IMR-90 (cell line): Measurements from ENCODE around the gene FAM89B. TPM values are rescaled to one million over a fixed set of nuclear protein-coding genes. Genes with fewer than 3 reads are reported as not detected.
A peak's percentile ranks its signal among the peaks of the same experiment; 100 is the strongest.

Experiments used
- ATAC-seq: fragments of 200-7000 bp; cut with Tn5 transposase; 2 replicates; pipeline ENCODE4 v1.9.1; 2020; ENCODE audit warnings: low read depth, mild to moderate bottlenecking, moderate library complexity
- BruUV-seq: library from RNA; stranded (reverse); fragments of 400-500 nt; replicated peaks from 2 replicates; lab custom pipeline; 2021; lab: Mats Ljungman, UMichigan
- CTCF ChIA-PET: fragments of 300-600 bp; formaldehyde crosslinking; extraction: SDS; loops from one replicate; lab custom pipeline; 2021; ENCODE audit warnings: antibody characterized with exemption; lab: Yijun Ruan, JAX
- POLR2A ChIA-PET: fragments of 300-600 bp; sonication (Branson Sonifier 250); formaldehyde crosslinking; loops from one replicate; lab custom pipeline; 2022; ENCODE audit warnings: antibody characterized with exemption; ENCODE audit not compliant: unreplicated experiment; lab: Charles Lee
- DNase-seq: peaks from one replicate; pipeline ENCODE4 v3.0.0; 2013
- H2AFZ ChIP-seq: replicated peaks from 2 replicates; pipeline ENCODE3; 2013; ENCODE audit warnings: low read length, mild to moderate bottlenecking; ENCODE audit not compliant: poor library complexity
- H2AK5ac ChIP-seq: 2 replicates; pipeline ENCODE4 v1.6.1; 2013; ENCODE audit warnings: low read depth, low read length, inconsistent platforms
- H2AK9ac ChIP-seq: replicated peaks from 2 replicates; pipeline ENCODE3; 2013; ENCODE audit warnings: mild to moderate bottlenecking, low read depth, low read length, moderate library complexity; ENCODE audit not compliant: poor library complexity
- H2BK120ac ChIP-seq: 2 replicates; pipeline ENCODE4 v1.6.1; 2013; ENCODE audit warnings: low read depth, low read length, inconsistent platforms
- H2BK15ac ChIP-seq: 3 replicates; pipeline ENCODE4 v1.6.1; 2013; ENCODE audit warnings: low read depth, low read length, inconsistent platforms
- H2BK20ac ChIP-seq: 2 replicates; pipeline ENCODE4 v1.6.1; 2013; ENCODE audit warnings: low read depth, mild to moderate bottlenecking, inconsistent platforms, low read length, moderate library complexity
- H2BK5ac ChIP-seq: 2 replicates; pipeline ENCODE4 v1.6.1; 2013; ENCODE audit warnings: mild to moderate bottlenecking, low read depth, low read length, inconsistent platforms; ENCODE audit not compliant: poor library complexity, severe bottlenecking
- H3K14ac ChIP-seq: replicated peaks from 2 replicates; pipeline ENCODE4 v1.6.1; 2013; ENCODE audit warnings: low read depth, low read length, inconsistent platforms
- H3K18ac ChIP-seq: 2 replicates; pipeline ENCODE4 v1.6.1; 2013; ENCODE audit warnings: low read depth, low read length, control low read depth
- H3K23ac ChIP-seq: 2 replicates; pipeline ENCODE4 v1.6.1; 2013; ENCODE audit warnings: low read depth, low read length, inconsistent platforms
- H3K27ac ChIP-seq: 2 replicates; pipeline ENCODE4 v1.5.1; 2013; ENCODE audit warnings: mild to moderate bottlenecking, control low read depth, low read length; ENCODE audit not compliant: insufficient read depth
- H3K27me3 ChIP-seq: 2 replicates; pipeline ENCODE4 v1.6.1; 2013; ENCODE audit warnings: low read length; ENCODE audit not compliant: control insufficient read depth, insufficient read depth
- H3K36me3 ChIP-seq: 2 replicates; pipeline ENCODE4 v1.6.1; 2013; ENCODE audit warnings: low read length, mixed read lengths; ENCODE audit not compliant: control insufficient read depth, insufficient read depth
- H3K4ac ChIP-seq: 2 replicates; pipeline ENCODE4 v1.6.1; 2013; ENCODE audit warnings: low read depth, low read length, inconsistent platforms
- H3K4me1 ChIP-seq: 2 replicates; pipeline ENCODE4 v1.6.1; 2013; ENCODE audit warnings: low read length, mixed read lengths; ENCODE audit not compliant: control insufficient read depth, insufficient read depth
- H3K4me2 ChIP-seq: 2 replicates; pipeline ENCODE4 v1.6.1; 2013; ENCODE audit warnings: low read depth, mild to moderate bottlenecking, control low read depth, low read length, moderate library complexity
- H3K4me3 ChIP-seq: 2 replicates; pipeline ENCODE4 v1.5.1; 2013; ENCODE audit warnings: low read depth, mild to moderate bottlenecking, control low read depth, low read length, moderate library complexity; ENCODE audit not compliant: insufficient read depth
- H3K56ac ChIP-seq: 2 replicates; pipeline ENCODE4 v1.6.1; 2013; ENCODE audit warnings: low read length, inconsistent platforms; ENCODE audit not compliant: insufficient read depth; ENCODE audit errors: extremely low read depth
- H3K79me1 ChIP-seq, 2 experiments: 2 replicates each; pipeline ENCODE4 v1.6.1; 2013; ENCODE audit warnings: low read length in 2 of 2, inconsistent platforms in 1 of 2, low read depth in 1 of 2
- H3K9ac ChIP-seq: 2 replicates; pipeline ENCODE4 v1.6.1; 2013; ENCODE audit warnings: low read depth, low read length, control low read depth
- H3K9me1 ChIP-seq: 2 replicates; pipeline ENCODE4 v1.6.1; 2013; ENCODE audit warnings: low read length, inconsistent platforms; ENCODE audit not compliant: insufficient read depth
- H3K9me3 ChIP-seq: 2 replicates; pipeline ENCODE4 v1.6.1; 2013; ENCODE audit warnings: low read length; ENCODE audit not compliant: control insufficient read depth, insufficient read depth
- H4K20me1 ChIP-seq: 2 replicates; pipeline ENCODE4 v1.6.1; 2013; ENCODE audit warnings: low read length, inconsistent platforms; ENCODE audit not compliant: insufficient read depth
- H4K5ac ChIP-seq: 2 replicates; pipeline ENCODE4 v1.6.1; 2013; ENCODE audit warnings: mild to moderate bottlenecking, low read depth, low read length, control low read depth
- H4K8ac ChIP-seq, 2 experiments: 2 replicates each; pipeline ENCODE4 v1.6.1; 2013; ENCODE audit warnings: low read depth in 2 of 2, low read length in 2 of 2, control low read depth in 1 of 2, inconsistent platforms in 1 of 2
- H4K91ac ChIP-seq: 2 replicates; pipeline ENCODE4 v1.6.1; 2013; ENCODE audit warnings: low read depth, low read length, inconsistent platforms; ENCODE audit not compliant: insufficient read depth
- CEBPB ChIP-seq: IDR thresholded peaks from 2 replicates; pipeline ENCODE4 v1.6.1; 2012; ENCODE audit warnings: low read depth, low read length, improper control_type of control experiment
- CHD1 ChIP-seq: IDR thresholded peaks from 2 replicates; pipeline ENCODE4 v1.6.1; 2012; ENCODE audit warnings: low read depth, low read length, improper control_type of control experiment
- FOS ChIP-seq: fragments of 150-350 bp; IDR thresholded peaks from 2 replicates; pipeline ENCODE4 v1.6.1; 2016; ENCODE audit warnings: low read depth, low read length
- POLR2A ChIP-seq: IDR thresholded peaks from 2 replicates; pipeline ENCODE4 v1.6.1; 2012; ENCODE audit warnings: mild to moderate bottlenecking, low read depth, low read length
- WGBS, 2 experiments: methylation state at CpG; one replicate each; pipeline versions ENCODE4 v1.1.5 to v1.1.7; 2013; ENCODE audit warnings: missing lambda C conversion rate in 2 of 2; ENCODE audit not compliant: insufficient read length in 1 of 2; ENCODE audit errors: extremely low coverage in 2 of 2; 5-methylcytosine and 5-hydroxymethylcytosine counted together
- dilution Hi-C: fragments of 300-500 bp; cut with HindIII; formaldehyde crosslinking; loops from one replicate; pipeline ENCODE4 v1.14.3; 2018; ENCODE audit warnings: low sequenced_read_pairs; ENCODE audit not compliant: unreplicated experiment
- in situ Hi-C: fragments of 300-500 bp; cut with MboI; formaldehyde crosslinking; loops from 3 replicates; pipeline ENCODE4 v1.14.3; 2019; ENCODE audit warnings: low sequenced_read_pairs, inconsistent platforms, mixed read lengths
- intact Hi-C: fragments of 100-400 bp; cut with micrococcal nuclease; formaldehyde crosslinking; loops from 2 replicates; pipeline ENCODE4 v1.10.0; 2022
- polyA plus RNA-seq, 3 experiments: library from polyadenylated mRNA; depleted of rRNA; stranded (reverse); fragments of >200 nt; gene quantifications; 2 replicates each; pipeline ENCODE4 v1.2.3, GENCODE V29; 2012; ENCODE audit warnings: low replicate concordance in 1 of 3
- total RNA-seq: library from RNA; depleted of rRNA; stranded (reverse); fragments of >200 nt; gene quantifications from 2 replicates; pipeline ENCODE4 v1.2.3, GENCODE V29; 2012
- TF ChIP-seq, protein P1 (sequence below): fragments of 150-350 bp; IDR thresholded peaks from 2 replicates; pipeline ENCODE4 v1.6.1; 2017; ENCODE audit warnings: mild to moderate bottlenecking, antibody characterized with exemption, low read length, low read depth

Gene FAM89B
- total and polyA plus RNA-seq, 2 of the 4 experiments (the other 2 are of a cell fraction), result 12.0 to 65.5 TPM

DNA sequence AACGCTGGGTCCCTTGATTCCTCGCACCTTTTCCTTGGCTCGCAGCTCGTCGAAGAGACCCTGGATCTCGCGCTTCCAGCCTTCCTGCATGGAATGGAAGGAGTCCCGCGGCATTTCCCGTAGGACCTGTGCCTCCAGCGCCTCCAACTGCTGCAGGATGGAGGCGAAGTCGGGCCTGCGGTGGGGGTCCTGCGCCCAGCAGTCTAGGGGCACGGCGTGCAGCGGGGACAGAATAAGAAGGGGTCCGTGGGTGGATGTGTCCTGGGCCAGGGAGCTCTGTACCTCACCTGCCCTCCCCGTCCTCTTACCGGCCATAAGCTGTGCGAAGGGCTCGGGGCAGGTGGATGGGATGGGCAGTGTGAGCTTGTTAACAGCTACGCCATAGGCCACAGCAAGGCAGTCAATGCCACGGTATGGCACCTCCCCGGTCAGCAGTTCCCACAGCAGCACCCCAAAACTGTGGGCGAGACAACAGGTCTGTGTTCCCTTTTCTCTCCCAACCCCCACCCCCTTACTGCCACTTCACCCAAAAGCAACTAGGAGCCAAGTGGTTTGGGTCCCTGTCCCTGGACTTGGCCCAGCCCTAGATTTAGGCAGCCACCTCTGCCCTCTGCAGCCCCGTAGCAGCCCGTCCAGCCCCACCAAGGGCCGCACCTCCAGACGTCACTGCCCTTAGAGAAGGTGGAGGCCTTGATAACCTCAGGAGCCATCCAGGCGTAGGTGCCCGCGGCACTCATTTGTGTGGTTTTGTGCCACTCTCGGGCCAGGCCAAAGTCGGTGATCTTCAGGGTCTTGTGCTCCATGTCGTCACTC, 35.5 kb downstream of the FAM89B start:
- intact Hi-C loops (loop anchor here (5.0 kb wide), 1 partner anchor 36 kb away; the partner anchor contains the start of genes FAM89B and ZNRD2), in situ Hi-C loops (no loop called here), dilution Hi-C loops (no loop called here)
- peaks cover 41% of the 10 kb centered on the region for H3K36me3 ChIP-seq
- H2AFZ ChIP-seq, result peak overlapping the region; percentile 61
- H3K4me2 ChIP-seq, result peak overlapping the region; percentile 74
- no peak overlapping the region for H3K4ac ChIP-seq
- 0 out of 2 replicates have a peak, but pooled peaks cover 9% of the 10 kb centered on the region for H3K9me1 ChIP-seq
- H3K23ac ChIP-seq, result no peak overlapping the region
- peak overlapping the region; percentile 73 for H2AK9ac ChIP-seq
- H2BK120ac ChIP-seq, result no peak overlapping the region
- H3K9me3 ChIP-seq, result no peaks in the 10 kb centered on the region
- H3K4me3 ChIP-seq, result no peak overlapping the region
- H3K9ac ChIP-seq, result no peak overlapping the region
- H4K5ac ChIP-seq, result no peak overlapping the region
- ATAC-seq, result no peak
- no peak overlapping the region for H3K27ac ChIP-seq
- no peak overlapping the region for H3K14ac ChIP-seq
- TF ChIP-seq CHD1 (no peak), CEBPB (no peak), FOS (no peak), POLR2A (no peak)
- TF ChIP-seq, protein P1, sequence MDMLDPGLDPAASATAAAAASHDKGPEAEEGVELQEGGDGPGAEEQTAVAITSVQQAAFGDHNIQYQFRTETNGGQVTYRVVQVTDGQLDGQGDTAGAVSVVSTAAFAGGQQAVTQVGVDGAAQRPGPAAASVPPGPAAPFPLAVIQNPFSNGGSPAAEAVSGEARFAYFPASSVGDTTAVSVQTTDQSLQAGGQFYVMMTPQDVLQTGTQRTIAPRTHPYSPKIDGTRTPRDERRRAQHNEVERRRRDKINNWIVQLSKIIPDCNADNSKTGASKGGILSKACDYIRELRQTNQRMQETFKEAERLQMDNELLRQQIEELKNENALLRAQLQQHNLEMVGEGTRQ, result no peak
- H4K8ac ChIP-seq, result no peak overlapping the region
- H3K27me3 ChIP-seq, result no peaks in the 10 kb centered on the region
- no peak overlapping the region for H4K91ac ChIP-seq
- 77% methylated on average over 10 of the region's 37 CpGs; no CpG with 5 or more reads in 1 of the 2 experiments for WGBS, 2 experiments
- POLR2A ChIA-PET, result interaction anchor here (0.5 to 0.6 kb wide), 2 partner anchors 107 to 290 kb away, joined by 3 to 10 read pairs; no protein-coding TSS in a partner anchor
- no peak overlapping the region for H2AK5ac ChIP-seq
- peaks cover 41% of the 10 kb centered on the region for H4K20me1 ChIP-seq
- CTCF ChIA-PET, result interaction anchor here (1.0 kb wide), 1 partner anchor 14 kb away, joined by 3 read pairs; no protein-coding TSS in a partner anchor
- no peak overlapping the region for H3K56ac ChIP-seq
- H3K18ac ChIP-seq, result no peak overlapping the region
- H3K79me1 ChIP-seq, result peaks cover 13 to 66% of the 10 kb centered on the region in 2 experiments
- no peak overlapping the region for H2BK20ac ChIP-seq
- no peak overlapping the region for H2BK5ac ChIP-seq
- DNase-seq, result no peak
- no peak overlapping the region for H2BK15ac ChIP-seq
- BruUV-seq, result no TSS peak
- H3K4me1 ChIP-seq, result peaks cover 16% of the 10 kb centered on the region
